ENCODE results near the gene FUBP3. TPM values are rescaled to one million over a fixed set of nuclear protein-coding genes. Genes with fewer than 3 reads are reported as not detected.

FUBP3 gene
- total RNA-seq, 4 donors from 2014 or later: 22.4 to 65.6 (median 38.6) TPM

GRCh38 chr9:130565792-130566191 is 13.6 kb upstream of the FUBP3 start:
- H3K27me3 ChIP-seq: no peaks in the 10 kb centered on the region
- no peaks in the 10 kb centered on the region for H3K9me3 ChIP-seq
- no peak overlapping the region for H3K4me3 ChIP-seq
- H3K4me1 ChIP-seq: no peaks in the 10 kb centered on the region
- intact Hi-C loops (cut with DNase I; ENCODE audit: low total_unique reads): no loop called here
- H3K36me3 ChIP-seq: no peaks in the 10 kb centered on the region
- no peak overlapping the region for H3K27ac ChIP-seq
- no peak for DNase-seq
- TF ChIP-seq CTCF (IDR thresholded peaks at IDR 0.05): no peak
- no peak for TF ChIP-seq POLR2A (IDR thresholded peaks at IDR 0.05)

GRCh38 chr9:130570208-130570607 is 9.2 kb upstream of the FUBP3 start:
- H3K9me3 ChIP-seq: no peaks in the 10 kb centered on the region
- TF ChIP-seq POLR2A (IDR thresholded peaks at IDR 0.05) (no peak), CTCF (IDR thresholded peaks at IDR 0.05) (no peak)
- no peaks in the 10 kb centered on the region for H3K36me3 ChIP-seq
- no peak overlapping the region for H3K27ac ChIP-seq
- H3K4me1 ChIP-seq: no peaks in the 10 kb centered on the region
- DNase-seq: no peak
- intact Hi-C loops (cut with DNase I; ENCODE audit: low total_unique reads): no loop called here
- no peak overlapping the region for H3K4me3 ChIP-seq
- H3K27me3 ChIP-seq: no peaks in the 10 kb centered on the region

GRCh38 chr9:130575514-130575913 is 3.9 kb upstream of the FUBP3 start:
- Histone ChIP-seq H3K36me3 (no peaks in the 10 kb centered on the region), H3K4me1 (no peaks in the 10 kb centered on the region), H3K27me3 (no peaks in the 10 kb centered on the region), H3K27ac (no peak overlapping the region), H3K9me3 (no peaks in the 10 kb centered on the region), H3K4me3 (no peak overlapping the region)
- intact Hi-C loops (cut with DNase I; ENCODE audit: low total_unique reads): no loop called here
- TF ChIP-seq POLR2A (IDR thresholded peaks at IDR 0.05): no peak
- TF ChIP-seq CTCF (IDR thresholded peaks at IDR 0.05): no peak
- no peak for DNase-seq

GRCh38 chr9:130576176-130576575 is 3.2 kb upstream of the FUBP3 start:
- no peak overlapping the region for H3K27ac ChIP-seq
- intact Hi-C loops (cut with DNase I; ENCODE audit: low total_unique reads): no loop called here

More at GRCh38 chr9:130576176-130576575, 3.2 kb upstream of the FUBP3 start:
- no peaks in the 10 kb centered on the region for H3K36me3 ChIP-seq
- DNase-seq: no peak
- H3K4me1 ChIP-seq: no peaks in the 10 kb centered on the region
- H3K4me3 ChIP-seq: no peak overlapping the region
- H3K27me3 ChIP-seq: no peaks in the 10 kb centered on the region
- no peaks in the 10 kb centered on the region for H3K9me3 ChIP-seq
- TF ChIP-seq CTCF (IDR thresholded peaks at IDR 0.05): no peak
- no peak for TF ChIP-seq POLR2A (IDR thresholded peaks at IDR 0.05)

Data from uterus (tissue), 4 donors.